ENCODE data around the gene STX2. TPM values are rescaled to one million over a fixed set of nuclear protein-coding genes. Genes with fewer than 3 reads are reported as not detected.

Gene STX2
- total RNA-seq, 2 experiments from 2014 or later: 13.4 to 14.1 TPM

DNA sequence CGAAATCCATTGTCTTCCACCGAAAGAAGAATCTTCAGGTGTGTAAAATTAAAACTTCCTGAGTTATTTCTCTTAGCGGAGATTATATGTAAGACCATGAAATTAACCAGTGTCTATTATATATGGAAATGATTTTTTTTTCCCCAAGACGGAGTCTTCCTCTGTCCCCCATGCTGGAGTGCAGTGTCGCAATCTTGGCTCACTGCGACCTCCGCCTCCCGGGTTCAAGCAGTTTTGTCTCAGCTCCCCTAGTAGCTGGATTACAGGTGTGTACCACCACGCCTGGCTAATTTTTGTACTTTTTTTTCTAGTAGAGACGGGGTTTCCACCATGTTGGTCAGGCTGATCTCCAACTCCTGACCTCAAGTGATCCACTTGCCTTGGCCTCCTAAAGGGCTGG, 35.6 kb upstream of the STX2 start:
- Mint-ChIP-seq H3K9me3 (no peaks in the 10 kb centered on the region), H3K36me3 (ENCODE audit: low read depth) (peaks cover 62% of the 10 kb centered on the region), H3K27ac (peak overlapping the region; percentile 87), H3K4me3 (peak overlapping the region; percentile 90), H3K27me3 (no peaks in the 10 kb centered on the region), H3K4me1 (ENCODE audit: low read depth) (peaks cover 61% of the 10 kb centered on the region)
- ChIA-PET CTCF (interaction anchor here (1.4 kb wide), 1 partner anchor 49 kb away, joined by 4 read pairs; no protein-coding TSS in a partner anchor), POLR2A (no interaction called here)
- peaks cover 0 to 5% of the 10 kb centered on the region in 2 experiments for H3K9me3 ChIP-seq (ENCODE audit: control insufficient read depth in 1 of 2, insufficient read depth in 1 of 2, low read length in 2 of 2)
- TF ChIP-seq, protein P1, sequence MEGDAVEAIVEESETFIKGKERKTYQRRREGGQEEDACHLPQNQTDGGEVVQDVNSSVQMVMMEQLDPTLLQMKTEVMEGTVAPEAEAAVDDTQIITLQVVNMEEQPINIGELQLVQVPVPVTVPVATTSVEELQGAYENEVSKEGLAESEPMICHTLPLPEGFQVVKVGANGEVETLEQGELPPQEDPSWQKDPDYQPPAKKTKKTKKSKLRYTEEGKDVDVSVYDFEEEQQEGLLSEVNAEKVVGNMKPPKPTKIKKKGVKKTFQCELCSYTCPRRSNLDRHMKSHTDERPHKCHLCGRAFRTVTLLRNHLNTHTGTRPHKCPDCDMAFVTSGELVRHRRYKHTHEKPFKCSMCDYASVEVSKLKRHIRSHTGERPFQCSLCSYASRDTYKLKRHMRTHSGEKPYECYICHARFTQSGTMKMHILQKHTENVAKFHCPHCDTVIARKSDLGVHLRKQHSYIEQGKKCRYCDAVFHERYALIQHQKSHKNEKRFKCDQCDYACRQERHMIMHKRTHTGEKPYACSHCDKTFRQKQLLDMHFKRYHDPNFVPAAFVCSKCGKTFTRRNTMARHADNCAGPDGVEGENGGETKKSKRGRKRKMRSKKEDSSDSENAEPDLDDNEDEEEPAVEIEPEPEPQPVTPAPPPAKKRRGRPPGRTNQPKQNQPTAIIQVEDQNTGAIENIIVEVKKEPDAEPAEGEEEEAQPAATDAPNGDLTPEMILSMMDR (IDR thresholded peaks at IDR 0.05): no peak
- DNase-seq: no peak
- no peaks in the 10 kb centered on the region for H3K27me3 ChIP-seq (ENCODE audit: control insufficient read depth in 1 of 2, insufficient read depth in 2 of 2, low read length in 2 of 2)
- no peak overlapping the region for H3K4me3 ChIP-seq (ENCODE audit: low read length)
- intact Hi-C loops (cut with DNase I, micrococcal nuclease): loop anchor here in 1 of 2 experiments (5.0 to 10.0 kb wide), 2 partner anchors 838 to 1060 kb away; partner anchors contain the start of gene SFSWAP
- peaks cover 49% of the 10 kb centered on the region for H3K36me3 ChIP-seq (ENCODE audit: insufficient read depth, low read length)
- no peak overlapping the region for H3K27ac ChIP-seq (ENCODE audit: low read depth in 1 of 2, low read length in 2 of 2)
- H3K4me1 ChIP-seq (ENCODE audit: insufficient read depth, low read length): peaks cover 32% of the 10 kb centered on the region
- ATAC-seq (ENCODE audit: poor library complexity): no peak

DNA sequence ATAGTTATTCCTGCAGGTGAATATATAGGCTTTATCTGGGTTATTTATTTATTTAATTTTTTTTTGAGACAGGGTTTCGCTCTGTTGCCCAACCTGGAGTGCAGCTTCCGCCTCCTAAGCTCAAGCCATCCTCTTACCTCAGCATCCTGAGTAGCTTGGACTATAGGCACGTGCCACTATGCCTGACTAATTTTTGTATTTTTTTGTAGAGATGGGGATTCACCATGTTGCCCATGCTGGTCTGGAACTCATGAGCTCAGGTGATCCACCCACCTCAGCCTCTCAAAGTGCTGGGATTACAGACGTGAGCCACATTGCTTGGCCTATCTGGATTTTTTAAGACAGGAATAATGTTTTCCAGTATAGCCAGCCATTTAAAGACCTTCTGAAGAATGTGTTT, 34.8 kb upstream of the STX2 start:
- ATAC-seq (ENCODE audit: poor library complexity) (no peak), DNase-seq (no peak)
- POLR2A ChIA-PET: no interaction called here
- no peaks in the 10 kb centered on the region for H3K27me3 ChIP-seq (ENCODE audit: control insufficient read depth in 1 of 2, insufficient read depth in 2 of 2, low read length in 2 of 2)
- H3K36me3 ChIP-seq (ENCODE audit: insufficient read depth, low read length): peaks cover 49% of the 10 kb centered on the region
- intact Hi-C loops (cut with DNase I, micrococcal nuclease): loop anchor here in 1 of 2 experiments (5.0 to 10.0 kb wide), 2 partner anchors 838 to 1061 kb away; partner anchors contain the start of gene SFSWAP
- H3K27ac Mint-ChIP-seq: peak overlapping the region; percentile 87
- peaks cover 0 to 5% of the 10 kb centered on the region in 2 experiments for H3K9me3 ChIP-seq (ENCODE audit: control insufficient read depth in 1 of 2, insufficient read depth in 1 of 2, low read length in 2 of 2)
- no peaks in the 10 kb centered on the region for H3K27me3 Mint-ChIP-seq
- H3K27ac ChIP-seq (ENCODE audit: low read depth in 1 of 2, low read length in 2 of 2): peak overlapping the region in 1 of 2 donors; percentile 9
- H3K9me3 Mint-ChIP-seq: no peaks in the 10 kb centered on the region
- H3K4me3 ChIP-seq (ENCODE audit: low read length): no peak overlapping the region
- TF ChIP-seq, protein P1 (IDR thresholded peaks at IDR 0.05): no peak
- H3K4me3 Mint-ChIP-seq: peak overlapping the region; percentile 90
- H3K4me1 Mint-ChIP-seq (ENCODE audit: low read depth): peaks cover 59% of the 10 kb centered on the region
- H3K36me3 Mint-ChIP-seq (ENCODE audit: low read depth): peaks cover 62% of the 10 kb centered on the region
- CTCF ChIA-PET: interaction anchor here (1.4 kb wide), 1 partner anchor 48 kb away, joined by 4 read pairs; no protein-coding TSS in a partner anchor
- H3K4me1 ChIP-seq (ENCODE audit: insufficient read depth, low read length): peaks cover 40% of the 10 kb centered on the region

DNA sequence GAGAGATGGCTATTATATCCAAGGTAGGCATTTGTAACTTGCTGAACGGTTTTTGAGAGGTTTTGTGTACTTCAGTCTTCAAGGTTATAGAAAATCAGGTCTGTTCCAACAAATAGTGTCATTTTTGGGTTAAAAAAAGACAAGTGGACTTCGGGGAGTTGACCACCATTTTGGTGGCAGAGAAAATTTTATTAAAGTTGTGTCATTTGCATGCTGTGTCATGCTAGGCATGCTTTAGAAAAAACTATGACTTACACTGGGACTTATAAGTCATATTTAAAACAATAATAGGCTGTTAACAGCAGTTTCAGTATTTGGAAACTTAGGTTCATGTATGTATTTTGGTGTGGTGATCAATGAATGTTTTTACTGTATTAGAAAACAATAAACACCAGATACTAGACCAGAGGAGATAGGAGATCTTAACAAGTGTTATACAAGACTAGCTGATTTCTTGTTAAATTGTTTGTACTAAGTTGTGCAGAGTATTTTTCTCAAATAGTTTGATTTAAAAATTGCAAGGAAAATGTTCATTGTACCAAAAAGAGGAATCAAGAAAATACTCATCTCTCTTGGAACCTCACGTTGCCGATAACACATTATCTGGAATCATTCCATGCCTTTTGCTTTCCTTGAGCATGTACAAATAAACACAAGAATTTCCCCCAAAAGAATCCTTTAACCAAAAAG, 34.2 kb upstream of the STX2 start:
- Mint-ChIP-seq H3K36me3 (ENCODE audit: low read depth) (peaks cover 62% of the 10 kb centered on the region), H3K4me3 (peak overlapping the region; percentile 90), H3K4me1 (ENCODE audit: low read depth) (peaks cover 64% of the 10 kb centered on the region), H3K27ac (peak overlapping the region; percentile 87), H3K27me3 (no peaks in the 10 kb centered on the region), H3K9me3 (no peaks in the 10 kb centered on the region)
- H3K9me3 ChIP-seq (ENCODE audit: control insufficient read depth in 1 of 2, insufficient read depth in 1 of 2, low read length in 2 of 2): peaks cover 0 to 5% of the 10 kb centered on the region in 2 experiments
- no peaks in the 10 kb centered on the region for H3K27me3 ChIP-seq (ENCODE audit: control insufficient read depth in 1 of 2, insufficient read depth in 2 of 2, low read length in 2 of 2)
- peak overlapping the region; percentile 84 for H3K4me3 ChIP-seq (ENCODE audit: low read length)
- DNase-seq (no peak), ATAC-seq (ENCODE audit: poor library complexity) (no peak)
- ChIA-PET POLR2A (no interaction called here), CTCF (interaction anchor here (1.4 kb wide), 1 partner anchor 47 kb away, joined by 4 read pairs; no protein-coding TSS in a partner anchor)
- TF ChIP-seq, protein P1 (IDR thresholded peaks at IDR 0.05): no peak
- H3K27ac ChIP-seq (ENCODE audit: low read depth in 1 of 2, low read length in 2 of 2): peak overlapping the region in 1 of 2 donors; percentile 9
- H3K36me3 ChIP-seq (ENCODE audit: insufficient read depth, low read length): peaks cover 46% of the 10 kb centered on the region
- H3K4me1 ChIP-seq (ENCODE audit: insufficient read depth, low read length): peaks cover 45% of the 10 kb centered on the region
- intact Hi-C loops (cut with DNase I, micrococcal nuclease): loop anchor here in 1 of 2 experiments (5.0 to 10.0 kb wide), 2 partner anchors 839 to 1062 kb away; partner anchors contain the start of gene SFSWAP
